GM12878 (cell line): Measurements from ENCODE around the gene PRPF40B. TPM values are rescaled to one million over a fixed set of nuclear protein-coding genes. Genes with fewer than 3 reads are reported as not detected.

ENCODE experiments used
- ATAC-seq: fragments of 200-7000 bp; cut with Tn5 transposase; 3 replicates; pipeline ENCODE4 v1.9.1; 2020; ENCODE audit warnings: mild to moderate bottlenecking, moderate library complexity
- BruUV-seq: library from RNA; stranded (reverse); fragments of 400-500 nt; replicated peaks from 2 replicates; lab custom pipeline; 2021; lab: Mats Ljungman, UMichigan
- CTCF ChIA-PET: fragments of 300-600 bp; sonication (Branson Sonifier 250); formaldehyde crosslinking; extraction: SDS; loops from one replicate; lab custom pipeline; 2021; ENCODE audit warnings: inconsistent platforms; lab: Yijun Ruan, JAX
- POLR2A ChIA-PET: fragments of 350-600 bp; formaldehyde crosslinking; extraction: SDS; loops from one replicate; lab custom pipeline; 2021; ENCODE audit warnings: inconsistent platforms; lab: Charles Lee
- RAD21 ChIA-PET: fragments of 300-600 bp; sonication (Branson Sonifier 250); formaldehyde crosslinking; loops from one replicate; lab custom pipeline; 2023; ENCODE audit warnings: antibody characterized with exemption; ENCODE audit not compliant: unreplicated experiment; lab: Charles Lee
- SMC1A ChIA-PET: fragments of 300-600 bp; sonication (Branson Sonifier 250); formaldehyde crosslinking; loops from one replicate; lab custom pipeline; 2023; ENCODE audit not compliant: unreplicated experiment, uncharacterized antibody; lab: Charles Lee
- DNase-seq: peaks from one replicate; pipeline ENCODE4 v3.0.0-alpha.2; 2011; ENCODE audit warnings: low read depth, low spot score
- FAIRE-seq: peaks from 3 replicates; lab custom pipeline; 2011; peaks lifted over from hg19 to GRCh38; lab: Jason Lieb, UNC
- H2AFZ ChIP-seq: 2 replicates; pipeline ENCODE4 v1.6.0; 2011; ENCODE audit warnings: low read depth, low read length, control low read depth; ENCODE audit not compliant: control insufficient read depth
- H3K27ac ChIP-seq: 2 replicates; pipeline ENCODE4 v1.5.1; 2011; ENCODE audit warnings: control low read depth; ENCODE audit not compliant: control insufficient read depth, insufficient read depth
- H3K27me3 ChIP-seq, 2 experiments: replicated peaks in 1 of 2; 2 replicates each; pipeline versions ENCODE4 v1.6.0 to v1.6.1; 2011; ENCODE audit warnings: low read length in 1 of 2; ENCODE audit not compliant: control insufficient read depth in 2 of 2, insufficient read depth in 2 of 2
- H3K36me3 ChIP-seq, 2 experiments: 2 replicates each; pipeline ENCODE4 v1.5.1; 2011; ENCODE audit warnings: low read length in 1 of 2; ENCODE audit not compliant: control insufficient read depth in 2 of 2, insufficient read depth in 2 of 2
- H3K4me1 ChIP-seq: 2 replicates; pipeline ENCODE4 v1.6.1; 2011; ENCODE audit warnings: mild to moderate bottlenecking, low read length, moderate library complexity, mixed read lengths; ENCODE audit not compliant: control insufficient read depth, insufficient read depth
- H3K4me2 ChIP-seq: 2 replicates; pipeline ENCODE4 v1.6.0; 2011; ENCODE audit warnings: control low read depth; ENCODE audit not compliant: control insufficient read depth, insufficient read depth
- H3K4me3 ChIP-seq: fragments of 200-600 bp; sonication (generic); 2 replicates; pipeline ENCODE4 v1.5.1; 2016
- H3K79me2 ChIP-seq: 2 replicates; pipeline ENCODE4 v1.6.0; 2011; ENCODE audit warnings: low read length; ENCODE audit not compliant: control insufficient read depth, insufficient read depth
- H3K9ac ChIP-seq: 2 replicates; pipeline ENCODE4 v1.8.0; 2011; ENCODE audit warnings: low read length, control low read depth, mixed read lengths; ENCODE audit not compliant: control insufficient read depth, insufficient read depth
- H3K9me3 ChIP-seq: replicated peaks from 3 replicates; pipeline ENCODE4 v1.5.1; 2011; ENCODE audit warnings: mild to moderate bottlenecking, low read length; ENCODE audit not compliant: control insufficient read depth, insufficient read depth
- H4K20me1 ChIP-seq: 2 replicates; pipeline ENCODE4 v1.6.0; 2011; ENCODE audit not compliant: control insufficient read depth, insufficient read depth
- ATF2 ChIP-seq: IDR thresholded peaks from 2 replicates; pipeline ENCODE4 v1.6.1; 2012; ENCODE audit warnings: low read length, inconsistent platforms
- BCLAF1 ChIP-seq: fragments of 450-650 bp; IDR thresholded peaks from 2 replicates; pipeline ENCODE4 v1.6.1; 2017; ENCODE audit warnings: antibody characterized with exemption, mild to moderate bottlenecking, moderate library complexity
- CREM ChIP-seq: IDR thresholded peaks from 2 replicates; pipeline ENCODE4 v1.6.1; 2014; ENCODE audit warnings: antibody characterized with exemption, low read depth
- EGR1 ChIP-seq, 2 experiments: IDR thresholded peaks; 1 replicate in 1 of 2; 2 replicates in 1 of 2; pipeline ENCODE4 v1.6.1; 2011 to 2012; ENCODE audit warnings: low read depth in 2 of 2, low read length in 2 of 2, borderline replicate concordance in 1 of 2, mild to moderate bottlenecking in 1 of 2, moderate library complexity in 1 of 2
- NBN ChIP-seq: fragments of 450-650 bp; IDR thresholded peaks from 2 replicates; pipeline ENCODE4 v1.6.1; 2016
- PAX8 ChIP-seq: fragments of 450-650 bp; IDR thresholded peaks from 2 replicates; pipeline ENCODE4 v1.6.1; 2017; ENCODE audit warnings: mild to moderate bottlenecking, moderate library complexity
- POLR2AphosphoS5 ChIP-seq: IDR thresholded peaks from 2 replicates; pipeline ENCODE4 v1.6.1; 2011; ENCODE audit warnings: mild to moderate bottlenecking, low read length, inconsistent platforms
- RBBP5 ChIP-seq: fragments of 200-600 bp; sonication (generic); conservative IDR thresholded peaks from 2 replicates; pipeline ENCODE4 v1.6.1; 2016
- SMC3 ChIP-seq: IDR thresholded peaks from 2 replicates; pipeline ENCODE4 v1.6.1; 2011; ENCODE audit warnings: low read length, improper control_type of control experiment, borderline replicate concordance
- SP1 ChIP-seq: IDR thresholded peaks from one replicate; pipeline ENCODE4 v1.6.1; 2011; ENCODE audit warnings: low read depth, low read length
- ZNF207 ChIP-seq: fragments of 450-650 bp; IDR thresholded peaks from 2 replicates; pipeline ENCODE4 v1.6.1; 2014; ENCODE audit warnings: antibody characterized with exemption, mild to moderate bottlenecking, borderline replicate concordance
- ZNF384 ChIP-seq: IDR thresholded peaks from 2 replicates; pipeline ENCODE4 v1.6.1; 2012; ENCODE audit warnings: low read depth, mild to moderate bottlenecking, low read length, improper control_type of control experiment, borderline replicate concordance
- WGBS: methylation state at CpG from one replicate; pipeline ENCODE4 v1.1.6; 2016; ENCODE audit warnings: low lambda C conversion rate; ENCODE audit not compliant: insufficient replicate concordance, insufficient coverage; ENCODE audit errors: missing lambda C conversion rate; 5-methylcytosine and 5-hydroxymethylcytosine counted together
- in situ Hi-C: fragments of 300-500 bp; cut with MboI; formaldehyde crosslinking; loops from 9 replicates; pipeline ENCODE4 v1.14.3; 2018; ENCODE audit warnings: mixed read lengths
- intact Hi-C: fragments of 100-400 bp; cut with micrococcal nuclease; formaldehyde crosslinking; loops from one replicate; pipeline ENCODE4 v1.14.2; 2022; ENCODE audit not compliant: unreplicated experiment
- polyA plus RNA-seq, 11 experiments: library from polyadenylated mRNA; depleted of rRNA in 4 of 11; unstranded in 6 of 11; stranded (reverse) in 5 of 11; fragments of >200 nt; fragmentation: Nextera tagmentation in 4 of 11; fragmentation: Illumina TruSeq in 1 of 11; extraction: Ambion mirVana in 4 of 11; extraction: Trizol in 1 of 11; gene quantifications; 1 replicate in 1 of 11; 2 replicates in 10 of 11; pipeline versions ENCODE4 v1.2.1 to v1.2.3, GENCODE V29; 2011 to 2016; ENCODE audit warnings: inconsistent platforms in 2 of 11, missing spikeins in 2 of 11, low read depth in 1 of 11
- total RNA-seq, 4 experiments: library from RNA; depleted of rRNA in 3 of 4; stranded (reverse); fragments of >200 nt in 3 of 4; fragmentation: Illumina TruSeq in 1 of 4; extraction: Trizol in 1 of 4; gene quantifications; 2 replicates each; pipeline versions ENCODE4 v1.2.1 to v1.2.3, GENCODE V29; 2013 to 2021

PRPF40B gene
- total and polyA plus RNA-seq, 10 of the 15 experiments (the other 5 are each of a cell fraction or from before 2014, with no cell fraction given): 0.31 to 17.9 (median 7.3) TPM

- 83% methylated on average over 4 of the region's 4 CpGs for WGBS
- Histone ChIP-seq H3K79me2 (no peaks in the 10 kb centered on the region), H2AFZ (no peak overlapping the region), H4K20me1 (no peaks in the 10 kb centered on the region), H3K27ac (no peak overlapping the region), H3K36me3 (no peaks in the 10 kb centered on the region; a peak in 1 of 4 replicates), H3K9ac (no peak overlapping the region), H3K4me1 (peaks cover 3% of the 10 kb centered on the region; the same call in 1 of the 2 replicates), H3K4me3 (no peak overlapping the region), H3K4me2 (no peak overlapping the region), H3K27me3 (no peaks in the 10 kb centered on the region), H3K9me3 (no peaks in the 10 kb centered on the region)
- ChIA-PET SMC1A (interaction anchor here (0.5 to 8.1 kb wide), 8 partner anchors 13 to 1757 kb away, joined by 3 to 72 read pairs (median 4); no protein-coding TSS in a partner anchor), RAD21 (interaction anchor here (1.4 to 4.8 kb wide), 4 partner anchors 69 to 277 kb away, joined by 4 to 51 read pairs (median 20); partner anchors contain the start of gene FMNL3), POLR2A (interaction anchor here (0.8 to 4.7 kb wide), 2 partner anchors 71 to 82 kb away, joined by 3 to 40 read pairs; partner anchors contain the start of gene FMNL3), CTCF (interaction anchor here (1.2 to 20.4 kb wide), 11 partner anchors 13 to 277 kb away, joined by 3 to 486 read pairs (median 7); partner anchors contain the start of genes FMNL3 and PRPF40B)
- no peak for ATAC-seq
- TF ChIP-seq POLR2AphosphoS5 (peak; percentile 3; the same call in 1 of the 2 replicates), EGR1 (IDR thresholded peaks at IDR 0.05; ENCODE audit: borderline replicate concordance in 1 of 2, low read depth in 2 of 2, low read length in 2 of 2) (no peak)
- no peak for FAIRE-seq
- in situ Hi-C loops (no loop called here), intact Hi-C loops (loop anchor here (5.0 to 10.0 kb wide), 2 partner anchors 142 to 199 kb away; no protein-coding TSS in a partner anchor)
- BruUV-seq: no TSS peak
- DNase-seq: no peak
These were observed 12.3 kb downstream of the PRPF40B start for GRCh38 chr12:49635656-49636055.

- H3K27me3 ChIP-seq: no peaks in the 10 kb centered on the region
- no peak overlapping the region for H2AFZ ChIP-seq
- RAD21 ChIA-PET: interaction anchor here (0.8 to 4.8 kb wide), 9 partner anchors 12 to 278 kb away, joined by 3 to 51 read pairs (median 5); partner anchors contain the start of gene FMNL3
- H3K36me3 ChIP-seq: no peaks in the 10 kb centered on the region; a peak in 1 of 4 replicates
- WGBS: 90% methylated on average over 12 of the region's 13 CpGs
- CTCF ChIA-PET: interaction anchor here (0.6 to 20.4 kb wide), 20 partner anchors 11 to 278 kb away, joined by 3 to 486 read pairs (median 8); partner anchors contain the start of genes FMNL3, PRPF40B and TMBIM6
- no TSS peak for BruUV-seq
- no peaks in the 10 kb centered on the region for H4K20me1 ChIP-seq
- H3K4me3 ChIP-seq: no peak overlapping the region
- in situ Hi-C loops (no loop called here), intact Hi-C loops (loop anchor here (5.0 to 10.0 kb wide), 2 partner anchors 141 to 198 kb away; no protein-coding TSS in a partner anchor)
- no peak overlapping the region for H3K27ac ChIP-seq
- DNase-seq (no peak), FAIRE-seq (no peak), ATAC-seq (no peak)
- SMC1A ChIA-PET: interaction anchor here (0.8 to 8.1 kb wide), 13 partner anchors 8 to 202 kb away, joined by 3 to 72 read pairs (median 5); partner anchors contain the start of gene FMNL3
- no peak overlapping the region for H3K9ac ChIP-seq
- peaks cover 3% of the 10 kb centered on the region; the same call in 1 of the 2 replicates for H3K4me1 ChIP-seq
- no peak overlapping the region for H3K4me2 ChIP-seq
- H3K79me2 ChIP-seq: no peaks in the 10 kb centered on the region
- POLR2A ChIA-PET: interaction anchor here (0.7 to 4.7 kb wide), 4 partner anchors 12 to 86 kb away, joined by 3 to 40 read pairs (median 4); partner anchors contain the start of gene FMNL3
- H3K9me3 ChIP-seq: no peaks in the 10 kb centered on the region
- no peak for TF ChIP-seq ZNF384
- TF ChIP-seq PAX8: no peak
- no peak for TF ChIP-seq ATF2
- no peak for TF ChIP-seq NBN
- TF ChIP-seq ZNF207: no peak
- no peak for TF ChIP-seq CREM
- no peak for TF ChIP-seq SP1
- no peak for TF ChIP-seq RBBP5
- TF ChIP-seq SMC3: no peak
- TF ChIP-seq BCLAF1: no peak
These were observed 13.2 kb downstream of the PRPF40B start for GRCh38 chr12:49636574-49636973.
